HepG2 (cell line): ENCODE measurements around the gene CYP19A1.

Experiments
- ESRRA ChIP-seq: sonication (generic); formaldehyde crosslinking; IDR thresholded peaks from 2 replicates; pipeline ENCODE4 v1.5.1; 2020; ENCODE audit warnings: mild to moderate bottlenecking, low read depth, missing genetic modification reagents
- FOXM1 ChIP-seq: sonication (generic); formaldehyde crosslinking; IDR thresholded peaks from 2 replicates; pipeline ENCODE4 v1.5.0; 2020; ENCODE audit warnings: missing genetic modification reagents
- HOXA3 ChIP-seq: sonication (generic); formaldehyde crosslinking; IDR thresholded peaks from 2 replicates; pipeline ENCODE4 v1.5.0; 2020; ENCODE audit warnings: missing genetic modification reagents
- MXI1 ChIP-seq: IDR thresholded peaks from 3 replicates; pipeline ENCODE4 v1.6.1; 2012; ENCODE audit warnings: low read depth, low read length, inconsistent platforms, borderline replicate concordance
- RORA ChIP-seq: sonication (generic); formaldehyde crosslinking; IDR thresholded peaks from 2 replicates; pipeline ENCODE4 v1.5.0; 2020; ENCODE audit warnings: mild to moderate bottlenecking, missing genetic modification reagents, moderate library complexity
- ZBTB1 ChIP-seq: sonication (generic); formaldehyde crosslinking; IDR thresholded peaks from 2 replicates; pipeline ENCODE4 v1.4.0; 2020; ENCODE audit warnings: missing genetic modification reagents, borderline replicate concordance
- ZNF274 ChIP-seq: sonication (generic); formaldehyde crosslinking; IDR thresholded peaks from 2 replicates; pipeline ENCODE4 v1.5.1; 2020; ENCODE audit warnings: mild to moderate bottlenecking, missing genetic modification reagents
- ZNF543 ChIP-seq: sonication (generic); formaldehyde crosslinking; IDR thresholded peaks from 2 replicates; pipeline ENCODE4 v1.4.0; 2020; ENCODE audit warnings: mild to moderate bottlenecking, missing genetic modification reagents
- TF ChIP-seq, protein P1 (sequence below): sonication (generic); formaldehyde crosslinking; IDR thresholded peaks from 2 replicates; pipeline ENCODE4 v1.8.1; 2023; ENCODE audit warnings: missing genetic modification reagents, inconsistent platforms, borderline replicate concordance
- TF ChIP-seq, protein P2 (sequence below): sonication (generic); formaldehyde crosslinking; IDR thresholded peaks from 2 replicates; pipeline ENCODE4 v1.5.1; 2020; ENCODE audit warnings: mild to moderate bottlenecking, missing genetic modification reagents
- TF ChIP-seq, protein P3 (sequence below): sonication (generic); formaldehyde crosslinking; IDR thresholded peaks from 2 replicates; pipeline ENCODE4 v1.4.0; 2020; ENCODE audit warnings: missing genetic modification reagents

DNA sequence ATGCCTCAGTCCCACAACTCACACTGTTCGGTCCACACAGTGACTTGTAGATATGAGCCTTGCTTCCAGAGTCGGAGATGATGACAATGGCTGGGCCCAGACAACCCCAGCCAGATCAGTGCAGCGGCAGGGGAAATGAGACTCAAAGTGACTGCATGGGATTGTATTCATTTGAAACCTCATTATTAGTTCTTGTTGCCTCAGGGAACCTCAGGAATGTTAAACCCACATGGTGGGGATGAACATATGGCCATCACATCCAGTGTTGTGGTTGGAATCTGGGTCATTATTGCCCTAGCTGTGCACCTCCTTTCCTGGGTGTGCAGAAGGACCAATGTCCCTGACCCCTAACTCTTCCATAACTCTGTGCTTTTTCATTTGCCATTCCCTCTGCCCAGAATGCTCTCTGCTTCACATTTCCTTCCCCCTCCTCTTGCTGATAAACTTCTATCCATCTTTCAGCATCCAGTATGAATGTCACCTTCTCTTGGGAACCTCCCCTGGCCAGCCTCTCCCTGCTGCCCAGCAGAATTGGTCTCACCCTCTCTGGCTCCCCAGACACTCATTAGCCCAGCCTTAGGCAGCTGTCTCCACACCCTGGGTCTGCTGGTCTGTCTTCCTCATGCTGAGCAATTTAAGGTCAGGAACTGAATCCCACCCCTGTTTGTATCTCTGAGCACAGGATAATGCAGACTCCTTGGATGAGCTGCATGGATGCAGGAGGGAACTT lies 176.7 kb downstream of the CYP19A1 start:
- no peak for TF ChIP-seq HOXA3 (CRISPR knock-in tag)
- TF ChIP-seq ZNF543 (CRISPR knock-in tag), result no peak
- TF ChIP-seq, protein P1, sequence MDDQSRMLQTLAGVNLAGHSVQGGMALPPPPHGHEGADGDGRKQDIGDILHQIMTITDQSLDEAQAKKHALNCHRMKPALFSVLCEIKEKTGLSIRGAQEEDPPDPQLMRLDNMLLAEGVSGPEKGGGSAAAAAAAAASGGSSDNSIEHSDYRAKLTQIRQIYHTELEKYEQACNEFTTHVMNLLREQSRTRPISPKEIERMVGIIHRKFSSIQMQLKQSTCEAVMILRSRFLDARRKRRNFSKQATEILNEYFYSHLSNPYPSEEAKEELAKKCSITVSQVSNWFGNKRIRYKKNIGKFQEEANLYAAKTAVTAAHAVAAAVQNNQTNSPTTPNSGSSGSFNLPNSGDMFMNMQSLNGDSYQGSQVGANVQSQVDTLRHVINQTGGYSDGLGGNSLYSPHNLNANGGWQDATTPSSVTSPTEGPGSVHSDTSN (CRISPR knock-in tag), result no peak
- no peak for TF ChIP-seq MXI1
- no peak for TF ChIP-seq ZBTB1 (CRISPR knock-in tag)
- TF ChIP-seq RORA (CRISPR knock-in tag), result no peak
- no peak for TF ChIP-seq ZNF274 (CRISPR knock-in tag)
- TF ChIP-seq ESRRA (CRISPR knock-in tag), result no peak
- TF ChIP-seq, protein P2, sequence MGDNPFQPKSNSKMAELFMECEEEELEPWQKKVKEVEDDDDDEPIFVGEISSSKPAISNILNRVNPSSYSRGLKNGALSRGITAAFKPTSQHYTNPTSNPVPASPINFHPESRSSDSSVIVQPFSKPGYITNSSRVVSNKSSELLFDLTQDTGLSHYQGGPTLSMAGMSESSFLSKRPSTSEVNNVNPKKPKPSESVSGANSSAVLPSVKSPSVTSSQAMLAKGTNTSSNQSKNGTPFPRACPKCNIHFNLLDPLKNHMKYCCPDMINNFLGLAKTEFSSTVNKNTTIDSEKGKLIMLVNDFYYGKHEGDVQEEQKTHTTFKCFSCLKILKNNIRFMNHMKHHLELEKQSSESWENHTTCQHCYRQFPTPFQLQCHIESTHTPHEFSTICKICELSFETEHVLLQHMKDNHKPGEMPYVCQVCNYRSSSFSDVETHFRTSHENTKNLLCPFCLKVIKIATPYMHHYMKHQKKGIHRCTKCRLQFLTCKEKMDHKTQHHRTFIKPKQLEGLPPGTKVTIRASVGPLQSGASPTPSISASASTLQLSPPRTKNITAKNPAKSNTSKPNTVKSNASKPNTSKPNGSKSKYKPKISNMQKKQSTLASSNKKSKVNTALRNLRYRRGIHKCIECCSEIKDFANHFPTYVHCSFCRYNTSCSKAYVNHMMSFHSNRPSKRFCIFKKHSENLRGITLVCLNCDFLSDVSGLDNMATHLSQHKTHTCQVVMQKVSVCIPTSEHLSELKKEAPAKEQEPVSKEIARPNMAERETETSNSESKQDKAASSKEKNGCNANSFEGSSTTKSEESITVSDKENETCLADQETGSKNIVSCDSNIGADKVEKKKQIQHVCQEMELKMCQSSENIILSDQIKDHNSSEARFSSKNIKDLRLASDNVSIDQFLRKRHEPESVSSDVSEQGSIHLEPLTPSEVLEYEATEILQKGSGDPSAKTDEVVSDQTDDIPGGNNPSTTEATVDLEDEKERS, result no peak
- TF ChIP-seq, protein P3, sequence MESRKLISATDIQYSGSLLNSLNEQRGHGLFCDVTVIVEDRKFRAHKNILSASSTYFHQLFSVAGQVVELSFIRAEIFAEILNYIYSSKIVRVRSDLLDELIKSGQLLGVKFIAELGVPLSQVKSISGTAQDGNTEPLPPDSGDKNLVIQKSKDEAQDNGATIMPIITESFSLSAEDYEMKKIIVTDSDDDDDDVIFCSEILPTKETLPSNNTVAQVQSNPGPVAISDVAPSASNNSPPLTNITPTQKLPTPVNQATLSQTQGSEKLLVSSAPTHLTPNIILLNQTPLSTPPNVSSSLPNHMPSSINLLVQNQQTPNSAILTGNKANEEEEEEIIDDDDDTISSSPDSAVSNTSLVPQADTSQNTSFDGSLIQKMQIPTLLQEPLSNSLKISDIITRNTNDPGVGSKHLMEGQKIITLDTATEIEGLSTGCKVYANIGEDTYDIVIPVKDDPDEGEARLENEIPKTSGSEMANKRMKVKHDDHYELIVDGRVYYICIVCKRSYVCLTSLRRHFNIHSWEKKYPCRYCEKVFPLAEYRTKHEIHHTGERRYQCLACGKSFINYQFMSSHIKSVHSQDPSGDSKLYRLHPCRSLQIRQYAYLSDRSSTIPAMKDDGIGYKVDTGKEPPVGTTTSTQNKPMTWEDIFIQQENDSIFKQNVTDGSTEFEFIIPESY, result no peak
- TF ChIP-seq FOXM1 (CRISPR knock-in tag), result no peak
